ENCODE results near the gene EPB41L1. TPM values are rescaled to one million over a fixed set of nuclear protein-coding genes. Genes with fewer than 3 reads are reported as not detected.

The EPB41L1 gene
- total and polyA plus RNA-seq, 8 donors = 17.6 to 40.5 (median 30.8) TPM

- FAIRE-seq = no peak
- WGBS, 2 donors = 84 to 85% methylated on average over 8 of the region's 8 CpGs
- TF ChIP-seq CTCF (IDR thresholded peaks at IDR 0.05) = no peak
- H3K27ac ChIP-seq = no peak overlapping the region
- no peak for ATAC-seq
- intact Hi-C loops (cut with DNase I) = loop anchor here in 1 of 3 donors (5.0 kb wide), 1 partner anchor 132 kb away; no protein-coding TSS in a partner anchor
- H3K27me3 ChIP-seq = no peaks in the 10 kb centered on the region
- no peaks in the 10 kb centered on the region for H3K4me1 ChIP-seq
- H3K36me3 ChIP-seq = no peaks in the 10 kb centered on the region
- DNase-seq = no peak
- H3K4me3 ChIP-seq = no peak overlapping the region
- no peaks in the 10 kb centered on the region for H3K9me3 ChIP-seq
These were observed 25.4 kb upstream of the EPB41L1 start for GRCh38 chr20:36129160-36129543.

- no peaks in the 10 kb centered on the region for H3K27me3 ChIP-seq
- no peak for TF ChIP-seq CTCF (IDR thresholded peaks at IDR 0.05)
- no peaks in the 10 kb centered on the region for H3K4me1 ChIP-seq
- intact Hi-C loops (cut with DNase I) = loop anchor here in 1 of 3 donors (10.0 kb wide), 1 partner anchor 136 kb away; no protein-coding TSS in a partner anchor
- 84 to 87% methylated on average over 6 of the region's 6 CpGs for WGBS, 2 donors
- no peaks in the 10 kb centered on the region for H3K9me3 ChIP-seq
- H3K36me3 ChIP-seq = no peaks in the 10 kb centered on the region
- no peak for ATAC-seq
- no peak for DNase-seq
- H3K4me3 ChIP-seq = no peak overlapping the region
- no peak overlapping the region for H3K27ac ChIP-seq
- FAIRE-seq = no peak
These were observed 24.1 kb upstream of the EPB41L1 start for GRCh38 chr20:36130390-36130789.

- no peaks in the 10 kb centered on the region for H3K9me3 ChIP-seq
- H3K27ac ChIP-seq = no peak overlapping the region
- no peaks in the 10 kb centered on the region for H3K27me3 ChIP-seq
- intact Hi-C loops (cut with DNase I) = loop anchor here in 1 of 3 donors (10.0 kb wide), 1 partner anchor 138 kb away; no protein-coding TSS in a partner anchor
- no peaks in the 10 kb centered on the region for H3K36me3 ChIP-seq
- DNase-seq (no peak), FAIRE-seq (no peak), ATAC-seq (no peak)
- no peaks in the 10 kb centered on the region for H3K4me1 ChIP-seq
- TF ChIP-seq CTCF (IDR thresholded peaks at IDR 0.05) = no peak
- WGBS, 2 donors = 85 to 86% methylated on average over 5 of the region's 5 CpGs
- H3K4me3 ChIP-seq = no peak overlapping the region
These were observed 21.7 kb upstream of the EPB41L1 start for GRCh38 chr20:36132802-36133211.

- intact Hi-C loops (cut with DNase I) = loop anchor here in 1 of 3 donors (10.0 kb wide), 1 partner anchor 139 kb away; no protein-coding TSS in a partner anchor
- Histone ChIP-seq H3K4me1 (peaks cover 0 to 2% (median 0%) of the 10 kb centered on the region in 3 donors), H3K27me3 (no peaks in the 10 kb centered on the region), H3K36me3 (no peaks in the 10 kb centered on the region), H3K9me3 (no peaks in the 10 kb centered on the region), H3K27ac (no peak overlapping the region), H3K4me3 (no peak overlapping the region)
- WGBS, 2 donors = 90 to 98% methylated on average over 2 of the region's 2 CpGs
- DNase-seq (no peak), FAIRE-seq (no peak), ATAC-seq (no peak)
- no peak for TF ChIP-seq CTCF (IDR thresholded peaks at IDR 0.05)
These were observed 20.7 kb upstream of the EPB41L1 start for GRCh38 chr20:36133821-36134220.

- peaks cover 0 to 6% (median 0%) of the 10 kb centered on the region in 3 donors for H3K4me1 ChIP-seq
- no peak for TF ChIP-seq CTCF (IDR thresholded peaks at IDR 0.05)
- H3K9me3 ChIP-seq = no peaks in the 10 kb centered on the region
- FAIRE-seq (no peak), DNase-seq (no peak), ATAC-seq (no peak)
- no peaks in the 10 kb centered on the region for H3K36me3 ChIP-seq
- intact Hi-C loops (cut with DNase I) = loop anchor here in 1 of 3 donors (10.0 kb wide), 1 partner anchor 140 kb away; no protein-coding TSS in a partner anchor
- no peak overlapping the region for H3K4me3 ChIP-seq
- H3K27me3 ChIP-seq = no peaks in the 10 kb centered on the region
- no peak overlapping the region for H3K27ac ChIP-seq
- WGBS, 2 donors = 89 to 94% methylated on average over 6 of the region's 6 CpGs
These were observed 19.4 kb upstream of the EPB41L1 start for GRCh38 chr20:36135159-36135558.
